Skin of body (tissue), 2 donors: ENCODE results near the gene MFSD2B. TPM values are rescaled to one million over a fixed set of nuclear protein-coding genes. Genes with fewer than 3 reads are reported as not detected.
"Not testable (repeated sequence)": the region's sequence is repeated elsewhere in the genome, so short reads cannot be mapped to it uniquely, and the experiment has no call there.

ENCODE experiments used
- DNase-seq: peaks from one replicate; lab custom pipeline; 2025; lab: John Stamatoyannopoulos, UW
- total RNA-seq: library from RNA; depleted of rRNA; stranded (reverse); fragments of >200 nt; gene quantifications from one replicate; pipeline ENCODE4 v1.2.3, GENCODE V29; 2014

Gene MFSD2B, protein sequence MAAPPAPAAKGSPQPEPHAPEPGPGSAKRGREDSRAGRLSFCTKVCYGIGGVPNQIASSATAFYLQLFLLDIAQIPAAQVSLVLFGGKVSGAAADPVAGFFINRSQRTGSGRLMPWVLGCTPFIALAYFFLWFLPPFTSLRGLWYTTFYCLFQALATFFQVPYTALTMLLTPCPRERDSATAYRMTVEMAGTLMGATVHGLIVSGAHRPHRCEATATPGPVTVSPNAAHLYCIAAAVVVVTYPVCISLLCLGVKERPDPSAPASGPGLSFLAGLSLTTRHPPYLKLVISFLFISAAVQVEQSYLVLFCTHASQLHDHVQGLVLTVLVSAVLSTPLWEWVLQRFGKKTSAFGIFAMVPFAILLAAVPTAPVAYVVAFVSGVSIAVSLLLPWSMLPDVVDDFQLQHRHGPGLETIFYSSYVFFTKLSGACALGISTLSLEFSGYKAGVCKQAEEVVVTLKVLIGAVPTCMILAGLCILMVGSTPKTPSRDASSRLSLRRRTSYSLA
- 1.7 TPM for total RNA-seq

DNA sequence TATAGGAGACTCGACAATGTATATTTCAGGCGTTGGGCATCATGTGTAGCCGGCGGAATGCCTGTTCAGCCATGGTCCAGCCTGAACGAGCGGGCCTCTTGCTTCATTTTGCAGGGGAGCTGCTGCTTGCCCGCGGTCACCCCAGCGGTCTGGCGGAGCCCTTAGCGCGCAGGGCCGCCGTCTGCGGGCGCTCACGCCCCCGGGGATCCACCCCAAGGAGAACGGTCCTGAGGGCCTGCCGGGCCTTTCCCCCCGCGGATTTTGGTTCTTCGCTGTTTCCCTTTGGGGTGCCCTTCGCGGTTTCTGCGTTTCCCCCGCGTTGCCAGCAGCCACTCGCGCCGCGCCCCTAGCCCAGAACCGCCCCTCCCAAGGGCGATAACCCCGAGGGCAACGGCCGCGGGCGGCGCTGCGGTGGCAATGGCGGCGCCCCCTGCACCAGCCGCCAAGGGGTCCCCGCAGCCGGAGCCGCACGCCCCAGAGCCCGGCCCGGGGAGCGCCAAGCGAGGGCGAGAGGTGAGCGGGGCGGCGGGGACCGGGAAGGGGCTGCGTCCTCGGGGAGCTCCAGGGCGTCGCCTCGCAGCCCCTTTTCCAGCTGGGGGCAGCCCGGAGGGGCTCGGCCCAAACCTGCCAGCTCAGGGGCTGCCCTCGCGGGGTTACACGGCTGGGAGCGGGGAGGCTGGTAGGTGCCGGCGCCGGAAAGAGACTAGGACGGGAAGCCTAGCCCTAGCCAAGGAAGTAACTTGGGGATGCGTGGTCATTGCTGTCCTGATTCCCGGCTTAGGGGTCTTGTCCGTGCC lies at the start of gene MFSD2B:
Gene MFSD2B (plus strand): TSS at position 406 of the 797 bp plus-strand sequence. CDS start 12 bp downstream, at position 418.
- DNase-seq: no peak

DNA sequence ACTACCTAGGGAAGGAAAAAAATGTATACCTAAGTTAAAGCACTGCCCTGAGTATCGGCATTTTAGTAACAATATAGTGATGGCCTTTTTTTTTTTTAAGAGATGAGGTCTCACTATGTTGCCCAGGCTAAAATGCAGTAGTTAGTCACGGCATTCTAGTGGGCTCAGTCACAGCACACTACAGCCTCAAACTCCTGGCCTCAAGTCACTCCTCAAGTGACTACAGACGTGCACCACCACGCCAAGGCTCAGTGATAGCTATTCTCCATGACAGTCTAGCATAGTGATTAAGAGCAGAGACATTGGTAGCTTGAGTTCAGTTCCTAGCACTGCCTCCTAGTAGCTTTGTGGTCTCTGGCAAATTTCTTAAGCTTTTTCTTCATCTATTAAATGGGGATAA lies 42.0 kb upstream of the MFSD2B start:
- DNase-seq: no peak

GRCh38 chr2:23976883-23977282 lies 33.0 kb upstream of the MFSD2B start:
- no peak for DNase-seq

- no peak for DNase-seq
These were observed 21.5 kb upstream of the MFSD2B start for GRCh38 chr2:23988371-23988770.

GRCh38 chr2:23992931-23993330 lies 17.0 kb upstream of the MFSD2B start:
- DNase-seq: no peak

- DNase-seq: no peak
These were observed 16.1 kb upstream of the MFSD2B start for GRCh38 chr2:23993736-23994269.

- DNase-seq: no peak
These were observed 15.3 kb upstream of the MFSD2B start for GRCh38 chr2:23994567-23994966.

DNA sequence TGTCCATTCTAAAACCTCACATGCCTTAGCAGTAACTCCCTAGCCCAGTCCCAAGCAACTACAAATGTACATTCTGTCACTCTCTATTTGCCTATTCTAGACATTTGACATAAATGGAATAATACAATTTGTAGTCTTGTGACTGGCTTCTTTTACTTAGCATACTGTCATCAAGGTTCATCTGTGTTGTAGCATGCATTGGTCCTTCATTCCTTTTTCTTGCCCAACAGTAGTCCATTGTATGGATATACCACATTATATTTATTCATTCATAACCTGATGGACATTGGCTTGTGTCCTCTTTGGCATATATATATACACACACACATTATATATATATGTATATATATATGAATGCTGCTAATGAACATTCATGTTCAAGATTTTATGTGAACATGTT lies 2.2 kb upstream of the MFSD2B start:
- no peak for DNase-seq

DNA sequence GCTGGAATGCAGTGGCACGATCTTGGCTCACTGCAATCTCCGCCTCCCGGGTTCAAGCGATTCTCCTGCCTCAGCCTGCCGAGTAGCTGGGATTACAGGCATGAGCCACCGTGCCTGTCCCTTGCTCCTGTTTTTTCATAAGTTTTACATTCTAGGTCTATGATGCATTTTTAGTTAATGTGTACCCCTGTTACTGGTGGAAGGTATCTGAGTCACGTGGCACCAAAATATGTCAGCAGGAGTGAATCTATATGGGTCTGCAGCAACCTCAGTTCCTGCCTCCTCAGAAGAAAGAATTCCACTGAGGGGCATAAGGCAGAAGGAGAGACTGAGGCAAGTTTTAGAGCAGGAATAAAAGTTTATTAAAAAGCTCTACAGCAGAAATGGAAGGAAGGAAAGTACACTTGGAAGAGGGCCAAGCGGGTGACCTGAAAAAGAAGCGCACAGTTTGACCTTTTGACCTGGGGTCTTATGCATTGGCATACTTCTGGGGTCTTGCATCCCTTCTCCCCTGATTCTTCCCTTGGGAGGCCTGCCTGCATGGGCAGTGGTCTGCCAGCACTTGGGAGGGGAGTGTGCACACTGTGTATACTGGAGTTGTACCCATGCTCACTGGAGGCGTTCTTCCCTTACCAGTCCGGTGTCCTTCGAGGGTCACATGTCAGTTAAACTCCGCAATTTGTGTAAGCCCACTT lies 1.1 kb upstream of the MFSD2B start:
- no peak for DNase-seq

DNA sequence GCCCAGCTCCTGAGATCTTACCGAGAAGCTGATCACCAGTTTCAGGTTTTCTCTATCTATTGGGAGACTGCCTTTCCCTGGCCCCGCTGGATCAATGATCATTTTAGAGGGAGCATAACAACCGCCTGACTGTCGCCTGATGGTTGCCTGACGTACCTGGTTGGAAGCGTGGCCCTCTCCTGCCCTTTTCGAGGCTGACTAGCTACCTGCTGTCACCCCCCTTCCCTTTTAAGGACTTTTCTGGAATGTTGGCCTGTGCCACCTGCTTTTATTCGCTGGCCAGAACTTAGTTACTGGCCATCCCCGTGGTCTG lies 562 bp upstream of the MFSD2B start:
- no peak for DNase-seq

DNA sequence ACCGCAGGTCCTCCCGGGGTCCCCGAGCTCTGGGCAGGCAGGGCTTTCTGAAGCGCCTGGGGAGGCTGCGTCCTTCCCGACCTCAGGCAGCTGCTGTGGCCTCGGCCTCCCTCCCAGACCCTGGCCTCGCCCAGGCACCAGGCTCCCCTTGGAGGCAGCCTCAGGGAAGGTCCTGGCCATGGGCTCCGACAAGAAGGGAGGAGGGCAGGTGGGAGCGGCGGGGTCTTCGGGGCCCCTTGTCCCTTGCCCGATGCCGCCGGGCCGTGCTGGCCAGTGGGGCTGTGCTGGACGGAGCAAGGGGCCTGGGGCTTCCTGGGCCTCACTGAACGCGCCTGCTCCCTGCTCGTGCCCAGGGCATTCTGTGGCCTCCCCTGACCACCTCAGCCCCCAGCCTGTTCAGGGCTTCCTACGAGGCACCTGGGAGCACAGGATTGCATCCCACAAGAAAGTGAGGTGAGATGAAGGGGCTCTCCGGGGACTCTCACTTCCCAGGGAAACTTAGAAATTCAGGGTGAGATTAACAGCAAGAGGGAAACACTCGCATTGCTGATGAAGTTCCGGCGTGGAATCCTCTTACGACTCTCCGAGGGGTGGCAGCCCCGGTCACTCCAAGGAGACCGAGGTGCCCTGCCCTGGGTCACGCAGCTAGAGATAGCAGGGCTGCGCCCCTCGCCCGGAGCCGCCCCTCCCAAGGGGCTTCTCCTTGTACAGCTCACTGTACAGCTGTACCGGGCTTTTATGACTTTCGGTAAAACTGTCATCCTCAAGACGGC lies 778 bp downstream of the MFSD2B start:
- DNase-seq: no peak

DNA sequence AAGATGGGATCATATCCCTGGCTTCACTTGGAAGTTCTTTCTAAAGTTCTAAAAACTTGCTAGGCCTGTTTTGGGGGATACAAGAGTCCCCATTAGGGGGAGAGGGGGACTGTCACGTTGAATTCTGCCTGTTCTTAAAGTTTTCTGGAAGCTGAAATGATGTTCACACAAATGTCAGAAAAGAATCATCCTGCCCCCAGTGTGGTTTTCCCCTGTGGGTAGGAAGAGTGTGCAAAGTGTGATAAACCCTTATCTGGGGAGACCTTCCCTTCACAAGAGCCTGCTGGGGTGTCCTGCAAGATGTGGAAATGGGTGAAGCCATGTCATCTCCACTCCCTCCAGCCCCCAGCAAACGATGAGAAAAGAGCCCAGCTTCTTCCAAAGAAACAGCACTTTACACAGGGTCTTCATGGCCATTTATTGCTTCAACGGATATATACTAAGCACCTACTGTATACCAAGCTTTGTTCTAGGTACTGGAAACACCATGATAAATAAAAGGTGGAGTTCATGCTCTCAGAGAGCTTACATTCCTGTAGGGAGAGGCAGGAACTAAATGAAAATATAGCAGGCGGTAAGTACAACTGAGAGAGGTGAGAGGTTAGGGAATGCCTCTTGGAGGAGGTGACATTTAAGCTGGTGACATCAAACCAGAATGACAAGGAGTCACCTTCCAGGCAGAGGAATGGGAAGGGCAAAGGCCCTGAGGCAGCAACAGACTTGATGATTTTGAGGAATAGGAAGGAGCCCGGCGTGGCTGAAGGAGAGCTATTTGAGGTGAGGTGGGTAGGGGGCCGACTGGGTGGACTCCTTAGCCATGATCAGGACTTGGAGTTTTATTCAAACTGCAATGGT lies 1.6 kb downstream of the MFSD2B start:
- no peak for DNase-seq

- DNase-seq: no peak
These were observed 2.8 kb downstream of the MFSD2B start for GRCh38 chr2:24012521-24013188.

DNA sequence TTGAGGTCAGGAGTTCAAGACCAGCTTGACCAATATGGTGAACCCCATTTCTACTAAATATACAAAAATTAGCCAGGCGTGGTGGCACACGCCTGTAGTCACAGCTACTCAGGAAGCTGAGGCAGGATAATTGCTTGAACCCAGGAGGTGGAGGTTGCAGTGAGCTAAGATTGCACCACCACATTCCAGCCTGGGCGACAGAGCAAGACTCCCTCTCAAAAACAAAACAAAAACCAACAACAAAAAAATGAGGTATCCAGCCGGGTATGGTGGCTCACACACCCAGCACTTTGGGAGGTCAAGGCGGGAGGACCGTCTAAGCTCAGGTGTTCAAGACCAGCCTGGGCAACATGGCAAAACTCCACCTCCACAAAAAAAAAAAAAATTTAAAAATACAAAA lies 5.0 kb downstream of the MFSD2B start:
- not testable (repeated sequence) for DNase-seq

- no peak for DNase-seq
These were observed 5.9 kb downstream of the MFSD2B start for GRCh38 chr2:24015562-24016375.

- no peak for DNase-seq
These were observed 6.5 kb downstream of the MFSD2B start for GRCh38 chr2:24016376-24016761.

DNA sequence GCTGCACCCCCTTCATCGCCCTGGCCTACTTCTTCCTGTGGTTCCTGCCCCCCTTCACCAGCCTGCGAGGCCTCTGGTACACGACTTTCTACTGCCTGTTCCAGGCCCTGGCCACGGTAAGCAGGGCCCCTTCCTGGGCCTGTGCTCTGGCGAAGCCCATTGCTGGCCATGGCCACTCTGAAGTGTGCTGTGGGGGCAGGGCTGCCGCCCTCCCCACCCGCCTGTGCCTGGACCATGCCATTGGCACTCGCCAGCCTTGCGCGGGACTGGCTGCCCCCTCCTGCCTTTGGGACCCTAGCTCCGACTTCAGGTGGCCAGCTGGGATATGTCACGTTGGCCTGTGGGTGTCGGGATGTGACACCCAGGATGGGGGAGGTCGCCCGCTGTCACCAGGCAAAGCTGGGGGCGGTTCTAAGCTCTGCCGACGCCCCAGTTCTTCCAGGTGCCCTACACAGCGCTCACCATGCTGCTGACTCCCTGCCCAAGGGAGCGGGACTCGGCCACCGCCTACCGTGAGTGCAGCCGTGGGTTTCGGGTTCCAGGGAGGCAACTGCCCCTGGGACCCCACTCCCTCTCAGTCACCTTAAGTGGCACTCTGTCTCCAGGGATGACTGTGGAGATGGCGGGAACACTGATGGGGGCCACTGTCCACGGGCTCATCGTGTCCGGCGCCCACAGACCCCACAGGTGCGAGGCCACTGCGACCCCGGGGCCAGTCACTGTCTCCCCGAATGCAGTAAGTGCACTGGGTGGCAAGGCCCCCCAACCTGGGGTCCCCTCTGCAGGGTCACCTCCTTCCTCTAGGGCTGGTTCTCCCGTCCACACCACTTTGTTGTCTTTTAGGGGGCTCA lies 7.2 kb downstream of the MFSD2B start:
- DNase-seq: no peak

DNA sequence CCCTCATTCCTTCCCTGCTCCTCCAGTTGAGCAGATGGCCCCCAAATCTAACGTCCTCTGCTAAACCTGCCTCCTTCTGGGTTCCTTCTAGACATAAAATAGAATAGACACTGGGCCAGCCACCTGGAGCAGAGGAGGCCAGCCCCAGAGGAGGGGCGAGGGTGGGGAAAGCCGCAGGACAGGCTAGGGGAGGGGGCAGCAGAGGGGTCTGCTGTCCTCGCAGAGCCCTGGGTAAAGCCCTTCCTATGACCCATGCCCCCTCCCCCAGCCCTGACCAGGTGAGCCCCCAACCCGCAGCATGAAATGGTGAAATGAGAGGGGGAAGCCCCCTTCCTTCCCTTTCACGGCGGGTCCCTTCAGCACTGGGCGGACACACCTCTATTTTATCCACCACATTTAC lies 7.8 kb downstream of the MFSD2B start:
- DNase-seq: no peak
